GM23338 (cell line): ENCODE results near the gene TCP11L2.

Experiments used
- CREB1 ChIP-seq: fragments of 250-450 bp; sonication (Bioruptor Pico); IDR thresholded peaks from 2 replicates; pipeline ENCODE4 v1.5.0; 2020; ENCODE audit warnings: low read depth, mild to moderate bottlenecking, moderate library complexity
- CTCF ChIP-seq, 2 experiments: fragments of 200-600 bp in 1 of 2; sonication (generic) in 1 of 2; conservative IDR thresholded peaks; 2 replicates each; pipeline versions ENCODE4 v1.5.1 to v1.6.1; 2016 to 2017; ENCODE audit warnings: antibody characterized with exemption in 2 of 2, low read depth in 2 of 2, mild to moderate bottlenecking in 2 of 2, moderate library complexity in 1 of 2
- EZH2 ChIP-seq: fragments of 200-600 bp; sonication (generic); IDR thresholded peaks from one replicate; pipeline ENCODE4 v1.8.0; 2017; ENCODE audit warnings: antibody characterized with exemption, mild to moderate bottlenecking, low read depth; ENCODE audit not compliant: unreplicated experiment
- EZH2phosphoT487 ChIP-seq: fragments of 200-600 bp; sonication (generic); IDR thresholded peaks from one replicate; pipeline ENCODE4 v1.8.1; 2018; ENCODE audit warnings: antibody characterized with exemption; ENCODE audit not compliant: unreplicated experiment
- NANOG ChIP-seq: IDR thresholded peaks from 2 replicates; pipeline ENCODE4 v1.6.1; 2016; ENCODE audit warnings: antibody characterized with exemption, borderline replicate concordance
- TF ChIP-seq, protein P1 (sequence below): IDR thresholded peaks from one replicate; pipeline ENCODE4 v1.6.1; 2018; ENCODE audit warnings: antibody characterized with exemption; ENCODE audit not compliant: unreplicated experiment

DNA sequence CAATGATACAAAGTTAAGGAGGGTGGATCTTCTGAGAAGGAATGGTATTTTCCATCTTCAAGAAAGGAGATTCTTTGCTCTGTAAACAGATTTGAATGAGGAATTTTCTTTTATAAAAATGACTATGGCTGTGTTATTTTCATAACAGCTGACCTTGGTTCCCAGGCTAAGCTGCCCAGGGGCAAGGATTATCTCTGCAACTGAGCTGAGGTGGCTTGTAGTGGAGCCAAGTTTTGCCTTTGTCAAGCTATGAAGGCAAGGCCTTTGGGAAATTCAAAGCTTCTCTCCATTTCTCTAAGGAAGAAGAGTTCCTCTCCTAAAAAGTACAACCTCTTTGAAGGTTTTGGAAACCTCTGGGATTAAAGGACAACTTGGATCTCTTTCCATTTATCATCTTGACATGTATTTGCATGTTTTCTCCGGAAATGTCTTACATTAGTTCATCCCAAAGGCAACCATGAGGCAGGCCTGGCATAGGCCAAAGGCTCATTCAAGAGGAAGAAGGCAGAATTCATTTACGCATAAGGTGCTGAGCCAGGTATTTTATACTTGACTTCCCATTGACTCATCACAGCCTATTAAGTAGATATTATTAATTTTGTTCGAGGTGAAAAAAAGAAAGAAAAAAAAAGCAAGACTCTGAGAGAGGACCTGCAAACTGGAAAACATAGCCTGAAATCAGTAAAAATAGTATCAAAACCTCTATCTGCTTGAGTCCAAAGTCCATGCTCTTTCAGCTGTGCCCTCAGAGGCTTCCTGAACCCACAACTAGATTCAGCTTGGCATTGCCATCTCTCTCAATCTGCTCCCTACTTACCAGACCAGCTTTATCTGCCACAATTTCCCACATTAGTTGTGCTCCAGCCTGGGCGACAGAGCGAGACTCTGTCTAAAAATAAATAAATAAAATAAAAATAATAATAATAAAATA lies 30.7 kb upstream of the TCP11L2 start:
- TF ChIP-seq CTCF (conservative IDR thresholded peaks at IDR 0.05; ENCODE audit: low read depth in 2 of 2) (no peak), EZH2phosphoT487 (no peak), CREB1 (no peak), EZH2 (no peak), NANOG (no peak)
- TF ChIP-seq, protein P1, sequence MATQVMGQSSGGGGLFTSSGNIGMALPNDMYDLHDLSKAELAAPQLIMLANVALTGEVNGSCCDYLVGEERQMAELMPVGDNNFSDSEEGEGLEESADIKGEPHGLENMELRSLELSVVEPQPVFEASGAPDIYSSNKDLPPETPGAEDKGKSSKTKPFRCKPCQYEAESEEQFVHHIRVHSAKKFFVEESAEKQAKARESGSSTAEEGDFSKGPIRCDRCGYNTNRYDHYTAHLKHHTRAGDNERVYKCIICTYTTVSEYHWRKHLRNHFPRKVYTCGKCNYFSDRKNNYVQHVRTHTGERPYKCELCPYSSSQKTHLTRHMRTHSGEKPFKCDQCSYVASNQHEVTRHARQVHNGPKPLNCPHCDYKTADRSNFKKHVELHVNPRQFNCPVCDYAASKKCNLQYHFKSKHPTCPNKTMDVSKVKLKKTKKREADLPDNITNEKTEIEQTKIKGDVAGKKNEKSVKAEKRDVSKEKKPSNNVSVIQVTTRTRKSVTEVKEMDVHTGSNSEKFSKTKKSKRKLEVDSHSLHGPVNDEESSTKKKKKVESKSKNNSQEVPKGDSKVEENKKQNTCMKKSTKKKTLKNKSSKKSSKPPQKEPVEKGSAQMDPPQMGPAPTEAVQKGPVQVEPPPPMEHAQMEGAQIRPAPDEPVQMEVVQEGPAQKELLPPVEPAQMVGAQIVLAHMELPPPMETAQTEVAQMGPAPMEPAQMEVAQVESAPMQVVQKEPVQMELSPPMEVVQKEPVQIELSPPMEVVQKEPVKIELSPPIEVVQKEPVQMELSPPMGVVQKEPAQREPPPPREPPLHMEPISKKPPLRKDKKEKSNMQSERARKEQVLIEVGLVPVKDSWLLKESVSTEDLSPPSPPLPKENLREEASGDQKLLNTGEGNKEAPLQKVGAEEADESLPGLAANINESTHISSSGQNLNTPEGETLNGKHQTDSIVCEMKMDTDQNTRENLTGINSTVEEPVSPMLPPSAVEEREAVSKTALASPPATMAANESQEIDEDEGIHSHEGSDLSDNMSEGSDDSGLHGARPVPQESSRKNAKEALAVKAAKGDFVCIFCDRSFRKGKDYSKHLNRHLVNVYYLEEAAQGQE = no peak
